T-helper 2 cell treated with Interferon-gamma antibody and Interleukin-4, amounts not matched to agents 100 ng/mL and 5 ng/mL, for 36 hours (primary cell): ENCODE data around the gene EIF5. TPM values are rescaled to one million over a fixed set of nuclear protein-coding genes. Genes with fewer than 3 reads are reported as not detected.

Experiments used
- intact Hi-C: fragments of 100-400 bp; cut with micrococcal nuclease; formaldehyde crosslinking; loops from one replicate; pipeline ENCODE4 v1.15.1; 2023
- total RNA-seq: library from RNA; stranded (reverse); gene quantifications from 2 replicates; pipeline ENCODE4 v1.2.3, GENCODE V29; 2022

The EIF5 gene
- 206 and 210 TPM in 2 replicates for total RNA-seq

DNA sequence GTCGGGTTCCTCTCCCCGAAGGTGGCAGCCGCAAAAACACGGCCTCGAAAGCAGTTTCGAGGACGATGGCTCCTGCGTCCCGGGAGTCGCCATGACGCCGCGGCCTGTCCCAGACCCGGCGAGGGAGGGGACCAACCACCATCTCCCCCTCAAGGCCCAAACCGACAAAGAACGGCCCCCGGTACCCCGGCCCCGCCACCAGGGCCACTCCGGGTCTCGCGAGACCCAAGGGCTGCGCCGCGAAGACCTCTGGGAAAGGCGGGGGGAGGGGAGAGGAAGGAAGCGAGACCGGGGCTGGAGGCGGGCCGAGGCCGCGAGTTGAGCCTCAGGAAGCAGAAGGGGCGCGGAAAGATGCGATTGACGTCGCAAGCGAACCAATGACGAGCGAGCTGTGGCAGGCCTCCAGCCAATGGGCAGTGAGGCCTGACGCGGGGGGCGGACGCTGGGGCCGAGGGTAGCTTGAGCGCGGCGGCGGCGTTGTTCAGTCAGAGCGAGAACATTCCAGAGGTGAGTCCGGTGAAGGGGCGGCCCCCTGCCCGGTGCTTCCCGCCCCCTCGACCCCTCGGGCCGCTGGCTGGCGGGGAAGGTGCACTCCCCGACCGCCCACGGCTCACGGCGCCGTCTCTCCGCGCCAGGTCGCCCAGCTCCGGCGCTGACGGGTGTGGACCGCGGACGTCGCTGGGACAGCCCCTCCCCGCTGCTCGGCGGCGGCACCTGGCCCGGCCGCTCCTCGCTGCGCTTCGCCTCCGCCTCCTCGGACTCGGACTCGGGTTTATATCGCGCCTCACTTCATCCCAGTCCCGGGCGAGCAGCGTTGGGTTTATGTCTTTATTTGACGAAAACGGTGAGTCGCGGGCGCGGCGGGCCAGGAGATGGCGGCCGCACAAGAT is at the start of gene EIF5:
TSS of gene EIF5 (plus strand) at position 484 of the 890 bp plus-strand sequence. CDS start 1,624 bp downstream, outside the sequence.
- intact Hi-C loops = loop anchor here (1.0 to 10.0 kb wide), 3 partner anchors 51 to 739 kb away; partner anchors contain the start of genes MARK3, RCOR1 and TRAF3

DNA sequence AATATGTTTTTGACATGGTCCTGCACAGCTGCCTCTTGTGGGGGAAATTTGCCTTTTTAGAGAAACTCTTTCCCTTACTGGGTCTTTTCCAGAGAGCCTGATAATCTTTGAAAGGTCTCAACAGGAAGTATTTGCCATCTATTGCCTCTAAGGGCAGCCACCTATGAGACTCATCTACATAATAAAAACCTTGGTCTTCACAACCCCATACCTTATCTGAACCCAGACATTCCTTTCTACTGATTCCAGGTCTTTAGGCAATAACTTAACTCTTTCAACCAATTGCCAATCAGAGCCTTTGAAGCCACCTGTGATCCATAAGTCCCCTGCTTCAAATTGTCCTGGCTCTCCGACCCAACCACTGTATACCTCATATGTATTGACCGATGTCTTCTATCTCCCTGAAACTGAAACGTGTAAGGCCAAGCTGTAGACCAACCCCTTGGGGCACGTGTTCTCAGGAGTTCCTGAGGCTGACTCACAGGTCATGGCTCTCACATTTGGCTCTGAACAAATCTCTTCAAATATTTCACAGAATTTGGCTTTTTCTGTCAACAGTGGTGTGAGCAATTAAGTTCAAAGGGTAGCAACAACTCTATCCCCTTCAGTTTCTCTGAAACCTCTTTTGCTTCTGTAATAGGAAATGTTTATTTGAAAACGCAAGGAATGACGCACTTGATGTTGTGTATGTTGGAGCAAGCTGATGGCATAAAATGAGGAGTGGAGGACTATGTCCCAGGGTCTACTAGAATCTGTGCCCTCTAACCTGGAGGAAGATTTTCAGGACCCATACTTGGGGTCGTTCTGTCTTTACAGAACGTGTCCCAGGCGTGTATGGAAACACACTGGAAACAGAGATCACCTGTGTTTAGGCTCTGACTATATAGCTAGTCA is 49.2 kb upstream of the EIF5 start:
- intact Hi-C loops = no loop called here

DNA sequence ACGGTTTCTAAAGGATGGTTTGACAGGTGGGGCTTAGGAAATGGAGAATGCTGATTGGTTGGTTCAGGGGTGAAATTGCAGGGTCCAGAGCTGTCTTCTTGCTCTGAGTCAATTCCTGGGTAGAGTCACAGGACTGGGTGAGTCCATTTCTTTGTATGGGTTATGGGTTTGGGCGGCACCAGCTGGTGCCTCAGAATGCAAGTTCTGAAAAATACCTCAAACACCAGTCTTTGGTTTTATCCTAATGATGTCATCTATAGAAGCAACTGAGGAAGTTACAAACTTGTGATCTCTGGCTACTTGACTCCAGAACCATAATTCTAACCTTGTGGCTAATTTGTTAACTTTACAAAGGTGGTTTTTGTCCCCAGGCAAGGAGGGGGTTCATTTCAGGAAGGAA is 47.6 kb upstream of the EIF5 start:
- intact Hi-C loops = no loop called here

DNA sequence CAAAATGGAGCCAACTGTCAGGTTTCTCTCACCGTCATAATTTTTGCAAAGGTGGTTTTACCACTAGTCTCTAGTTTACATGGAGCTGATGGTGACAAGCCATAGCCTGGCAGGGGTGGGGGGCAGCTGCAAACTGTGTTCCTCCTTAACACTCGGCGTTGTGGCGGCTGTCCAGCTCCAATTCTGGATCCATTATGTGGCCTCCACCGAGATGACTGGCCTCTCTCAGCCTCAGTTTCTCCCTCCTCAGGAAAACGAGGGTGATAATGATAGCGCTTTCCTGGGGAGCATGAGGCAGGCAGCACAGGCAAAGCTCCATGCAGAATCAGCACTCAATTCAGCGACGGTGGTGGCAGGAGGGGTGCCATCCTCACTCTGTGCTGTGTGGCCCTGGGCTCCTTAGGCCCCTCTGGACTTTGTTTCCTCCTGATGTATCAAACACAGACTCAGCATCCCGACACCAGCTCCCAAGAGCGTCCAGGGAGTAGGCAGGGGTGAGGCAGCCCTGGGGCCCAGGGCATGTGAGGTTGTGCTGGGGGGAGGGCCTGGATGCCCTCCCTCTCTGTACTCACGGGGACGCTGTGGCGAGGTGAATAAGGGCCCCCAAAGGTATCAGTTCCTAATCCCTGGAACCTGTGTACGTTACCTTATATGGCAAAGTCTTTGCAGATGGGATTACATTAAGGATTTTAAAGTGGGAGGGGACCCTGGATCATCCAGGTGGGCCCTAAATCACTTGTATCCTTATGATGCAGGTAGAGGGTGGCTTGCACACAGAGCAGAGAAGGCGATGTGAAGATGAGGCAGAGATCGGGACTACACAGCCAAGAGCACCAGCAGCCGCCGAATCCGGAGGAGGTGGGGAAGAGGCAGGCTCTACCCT is 46.8 kb upstream of the EIF5 start:
- intact Hi-C loops = no loop called here

DNA sequence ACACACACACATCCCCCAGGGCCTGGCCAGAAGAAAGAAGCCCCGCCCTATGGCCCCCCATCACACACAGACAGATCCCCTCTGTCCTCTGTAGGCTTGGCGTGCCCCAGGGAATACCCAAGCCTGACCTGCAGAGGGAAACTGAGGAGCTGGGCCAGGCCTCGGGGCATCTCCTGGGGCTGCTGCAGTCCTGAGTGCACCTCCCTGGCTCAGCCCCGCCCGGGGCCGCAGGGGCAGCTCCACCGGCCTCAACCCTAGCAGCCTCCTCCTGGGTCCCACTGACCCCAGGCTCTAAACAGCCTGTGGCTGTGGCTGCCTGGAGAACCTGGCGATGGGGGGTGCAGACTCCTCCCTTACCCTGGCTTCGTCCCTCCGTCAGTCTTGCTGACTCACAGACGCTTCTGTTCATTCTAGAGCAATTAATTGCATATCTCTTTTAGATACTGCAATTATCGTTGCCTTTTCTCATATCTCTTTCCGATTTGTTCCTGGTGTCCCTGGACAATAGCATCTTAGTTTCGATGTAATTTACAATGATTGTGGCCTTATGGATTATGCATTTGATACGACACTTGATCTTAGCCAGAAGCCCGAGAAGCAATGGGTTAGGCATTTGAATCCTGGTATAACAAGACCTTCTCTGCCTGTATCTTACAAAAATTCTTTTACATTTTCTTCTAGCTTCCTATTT is 45.8 kb upstream of the EIF5 start:
- intact Hi-C loops = no loop called here

DNA sequence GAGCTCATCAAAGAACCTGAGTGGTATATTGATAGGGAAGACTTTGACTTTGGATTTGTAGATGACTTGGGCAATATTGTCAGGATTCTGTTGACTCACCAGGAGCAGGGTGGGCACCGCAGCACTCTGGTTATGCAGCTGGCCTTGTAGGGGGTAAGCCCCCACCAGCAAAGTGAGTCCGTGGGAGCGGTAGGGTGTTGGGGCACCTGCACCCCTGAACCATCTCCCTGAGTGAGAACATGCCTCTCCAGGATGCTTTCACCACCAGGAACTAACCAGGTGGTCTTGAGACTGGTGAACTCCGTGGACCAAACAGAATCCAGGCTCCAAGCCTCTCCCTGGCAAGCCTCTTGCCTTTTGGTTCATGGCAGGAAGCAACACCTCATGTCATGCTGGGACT is 44.0 kb upstream of the EIF5 start:
- intact Hi-C loops = loop anchor here (5.0 kb wide), 1 partner anchor 213 kb away; no protein-coding TSS in a partner anchor

DNA sequence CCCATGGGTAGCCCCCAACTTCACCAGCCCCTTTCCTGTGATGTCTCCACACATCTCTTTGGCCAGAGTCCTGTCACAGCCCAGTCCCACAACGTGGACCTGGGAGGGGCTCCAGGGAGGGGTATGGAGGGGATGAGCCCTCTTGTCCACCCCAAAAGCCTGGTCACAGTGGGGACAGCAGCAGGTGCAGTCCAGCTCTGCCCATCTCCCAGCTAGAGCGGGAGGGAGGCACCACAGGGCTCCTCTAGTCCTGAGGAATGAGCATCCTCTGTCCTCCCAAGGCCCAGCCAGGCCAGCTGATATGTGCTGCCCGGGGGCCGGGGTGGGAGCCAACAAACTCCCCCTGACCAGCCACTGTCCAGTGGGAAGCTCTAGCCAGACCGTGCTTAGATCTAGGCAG is 43.5 kb upstream of the EIF5 start:
- intact Hi-C loops = loop anchor here (5.0 kb wide), 1 partner anchor 213 kb away; no protein-coding TSS in a partner anchor

DNA sequence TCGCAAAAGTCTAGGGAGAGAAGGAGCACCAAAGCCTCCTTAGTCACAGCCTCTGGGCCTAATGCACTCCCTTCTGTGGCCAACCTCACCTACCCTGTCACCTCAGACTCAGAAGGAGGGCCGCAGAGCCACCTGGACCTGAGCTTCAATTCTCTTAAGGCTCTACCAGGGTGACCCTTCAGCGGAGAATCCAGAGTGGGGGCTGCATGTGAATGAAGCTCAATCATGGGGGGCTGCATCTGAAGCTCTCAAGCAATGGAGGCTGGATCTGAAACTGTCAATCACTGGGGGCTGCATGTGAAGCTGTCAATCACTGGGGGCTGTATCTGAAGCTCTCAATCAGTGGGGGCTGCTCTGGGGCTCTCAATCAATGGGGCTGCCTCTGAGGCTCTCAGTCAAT is 43.1 kb upstream of the EIF5 start:
- intact Hi-C loops = loop anchor here (5.0 kb wide), 1 partner anchor 214 kb away; no protein-coding TSS in a partner anchor

DNA sequence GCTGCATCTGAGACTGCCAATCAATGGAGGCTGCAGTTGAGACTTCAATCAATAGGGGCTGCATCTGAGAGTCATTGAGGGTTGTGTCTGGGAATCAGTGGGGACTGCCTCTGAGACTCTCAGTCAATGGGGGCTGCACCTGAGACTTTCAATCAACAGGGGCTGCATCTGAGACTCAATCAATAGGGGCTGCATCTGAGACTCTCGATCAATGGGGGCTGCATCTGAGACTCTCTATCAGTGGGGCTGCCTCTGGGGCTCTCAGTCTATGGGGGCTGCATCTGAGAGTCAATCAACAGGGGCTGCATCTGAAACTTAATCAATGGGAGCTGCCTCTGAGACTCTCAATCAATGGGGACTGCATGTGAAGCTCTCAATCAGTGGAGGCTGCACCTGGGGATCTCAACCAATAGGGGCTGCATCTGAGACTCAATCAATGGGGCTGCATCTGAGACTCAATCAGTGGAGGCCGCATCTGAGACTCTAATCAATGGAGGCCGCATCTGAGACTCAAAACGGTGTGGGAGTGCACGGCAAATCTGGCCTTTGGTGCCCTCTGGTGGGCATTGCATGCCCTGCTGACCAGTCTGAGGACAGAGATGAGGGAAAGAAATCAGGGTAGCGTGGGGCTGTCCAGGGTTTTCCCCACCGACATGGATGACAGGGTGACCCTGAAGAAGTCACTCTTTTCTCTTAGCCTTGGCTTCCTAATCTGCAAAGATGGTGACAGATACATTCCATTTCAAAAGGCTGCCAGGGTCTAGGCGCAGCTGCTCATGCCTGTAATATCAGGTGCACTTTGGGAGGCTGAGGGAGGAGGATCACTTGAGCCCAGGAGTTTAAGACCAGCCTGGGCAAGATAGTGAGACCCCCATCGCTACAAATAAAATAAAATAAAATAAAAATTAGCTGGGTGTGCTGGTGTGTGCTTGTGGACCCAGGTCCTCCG is 41.3 kb upstream of the EIF5 start:
- intact Hi-C loops = loop anchor here (1.0 to 5.0 kb wide), 3 partner anchors 187 to 598 kb away; no protein-coding TSS in a partner anchor

DNA sequence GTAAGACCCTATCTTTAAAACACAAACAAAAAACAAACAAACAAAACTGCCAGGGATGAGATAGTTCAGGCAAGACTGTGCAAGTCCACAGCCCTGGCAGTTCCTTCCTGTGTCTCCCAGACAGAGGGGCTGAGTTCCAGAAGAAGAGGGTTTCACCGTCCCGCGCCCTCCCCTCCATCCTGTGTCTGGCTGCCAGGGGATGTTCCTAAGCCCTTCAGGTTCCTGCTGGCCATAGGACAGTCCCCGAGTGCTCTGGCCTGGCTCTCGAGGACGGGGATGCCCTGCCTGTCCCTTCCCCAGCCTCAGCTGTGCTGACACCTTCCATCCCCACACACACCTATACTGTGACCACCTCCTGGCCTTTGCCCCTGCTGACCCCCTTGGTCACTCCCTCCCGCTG is 40.6 kb upstream of the EIF5 start:
- intact Hi-C loops = loop anchor here (2.0 to 5.0 kb wide), 2 partner anchors 216 to 599 kb away; no protein-coding TSS in a partner anchor

DNA sequence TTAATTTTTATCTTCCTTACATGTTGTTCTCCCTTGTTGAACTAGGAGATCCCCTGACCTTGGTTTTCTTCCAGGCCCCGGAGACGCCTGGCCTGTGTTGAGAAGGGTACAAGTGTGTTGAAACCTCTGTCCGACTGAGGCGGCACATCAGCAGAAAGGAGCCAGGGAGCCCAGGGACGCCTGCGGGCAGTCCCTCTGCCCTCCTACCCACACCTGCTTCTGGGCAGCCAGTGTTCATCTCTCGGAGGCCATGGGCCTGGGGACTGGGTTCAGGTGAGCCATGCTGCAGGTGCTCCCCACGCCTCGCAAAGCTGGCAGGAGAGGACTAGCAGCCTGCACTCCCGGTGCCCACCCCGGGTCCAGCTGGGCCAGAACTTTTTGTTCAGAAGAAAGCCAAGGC is 39.9 kb upstream of the EIF5 start:
- intact Hi-C loops = loop anchor here (5.0 kb wide), 1 partner anchor 217 kb away; no protein-coding TSS in a partner anchor

DNA sequence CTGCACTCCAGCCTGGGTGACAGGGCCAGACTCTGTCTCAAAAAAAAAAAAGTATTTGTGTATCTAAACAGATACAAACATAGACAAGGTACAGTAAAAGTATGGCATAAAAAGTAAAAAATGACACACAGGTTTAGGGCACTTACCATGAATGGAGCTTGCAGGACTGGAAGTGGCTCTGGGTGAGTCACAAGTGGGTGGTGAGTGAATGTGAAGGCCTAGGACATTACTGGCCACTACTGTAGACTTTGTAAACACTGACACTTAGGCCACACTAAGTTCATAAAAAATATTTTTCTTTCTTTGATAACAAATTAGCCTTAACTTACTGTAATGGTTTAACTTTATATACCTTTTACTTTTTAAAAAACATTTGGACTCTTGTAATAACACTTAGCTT is 38.0 kb upstream of the EIF5 start:
- intact Hi-C loops = no loop called here

DNA sequence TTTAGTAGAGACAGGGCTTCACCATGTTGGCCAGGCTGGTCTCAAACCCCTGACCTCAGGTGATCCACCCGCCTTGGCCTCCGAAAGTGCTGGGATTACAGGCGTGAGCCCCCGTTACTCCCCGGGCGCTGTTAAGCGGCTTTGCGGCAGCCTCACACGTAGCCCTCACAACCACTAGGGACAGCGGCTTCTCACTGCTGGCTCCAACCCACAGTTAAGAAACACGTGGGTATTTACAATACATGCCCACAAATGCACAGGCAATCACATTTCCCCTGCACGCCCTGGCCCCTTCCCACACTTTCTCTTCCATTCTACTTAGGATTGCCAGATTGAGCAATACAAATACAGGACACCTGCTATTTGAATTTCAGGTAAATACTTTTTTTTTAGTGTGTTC is 37.0 kb upstream of the EIF5 start:
- intact Hi-C loops = no loop called here

DNA sequence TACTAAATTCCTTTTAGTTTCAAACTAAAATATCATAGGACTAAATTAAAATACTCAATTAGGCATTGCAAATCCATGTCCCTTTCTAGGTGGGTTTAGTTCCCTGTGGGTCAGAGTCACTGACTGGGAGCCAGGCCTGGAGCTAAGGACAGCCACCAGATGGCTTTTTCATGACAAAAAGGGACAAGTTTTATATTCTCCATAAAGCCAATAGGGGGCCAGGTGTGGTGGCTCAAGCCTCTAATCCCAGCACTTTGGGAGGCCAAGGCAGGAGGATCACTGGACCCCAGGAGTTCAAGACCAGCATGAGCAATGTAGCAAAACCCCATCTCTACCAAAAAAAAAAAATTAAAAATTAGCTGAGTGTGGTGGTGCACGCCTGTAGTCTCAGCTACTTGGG is 35.4 kb upstream of the EIF5 start:
- intact Hi-C loops = no loop called here

DNA sequence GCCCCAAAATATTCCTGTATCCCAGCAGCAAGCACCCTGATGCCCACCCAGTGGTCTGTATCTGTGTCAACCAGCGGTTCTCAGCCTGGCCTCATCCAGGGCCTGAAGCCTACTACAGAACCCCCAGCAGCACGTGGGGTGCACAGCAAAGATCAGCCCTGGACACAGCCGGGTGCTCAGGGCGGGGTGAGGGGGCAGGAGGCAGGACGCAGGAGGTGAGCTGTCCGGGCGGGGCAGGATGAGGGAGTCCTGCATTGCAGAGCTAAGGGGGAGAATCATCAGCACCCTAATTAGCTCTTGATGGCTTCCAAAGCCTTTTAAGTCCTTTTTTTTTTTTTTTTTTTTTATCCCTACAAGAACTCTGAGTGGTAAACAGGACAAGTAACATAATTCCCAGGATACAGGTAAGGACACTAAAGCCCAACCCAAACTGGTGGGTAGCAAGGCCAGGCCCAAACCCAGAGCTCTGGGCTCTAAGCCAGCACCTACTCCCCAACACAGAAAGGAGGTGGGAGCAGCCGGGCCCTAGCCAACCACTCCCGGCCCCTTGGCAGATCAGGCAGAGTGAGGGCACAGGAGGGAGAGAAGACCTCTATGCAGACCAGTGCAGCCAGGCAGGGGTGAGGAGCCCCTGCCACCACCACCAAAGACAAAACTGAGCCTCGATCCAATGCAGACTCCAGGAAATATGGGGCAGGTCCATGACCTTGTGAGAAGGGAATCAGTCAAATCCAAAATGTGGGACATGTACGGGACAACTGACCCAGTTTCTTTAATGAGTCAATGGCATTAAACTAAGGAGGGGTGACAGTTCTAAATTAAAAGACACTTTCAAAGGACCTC is 32.3 kb upstream of the EIF5 start:
- intact Hi-C loops = no loop called here

DNA sequence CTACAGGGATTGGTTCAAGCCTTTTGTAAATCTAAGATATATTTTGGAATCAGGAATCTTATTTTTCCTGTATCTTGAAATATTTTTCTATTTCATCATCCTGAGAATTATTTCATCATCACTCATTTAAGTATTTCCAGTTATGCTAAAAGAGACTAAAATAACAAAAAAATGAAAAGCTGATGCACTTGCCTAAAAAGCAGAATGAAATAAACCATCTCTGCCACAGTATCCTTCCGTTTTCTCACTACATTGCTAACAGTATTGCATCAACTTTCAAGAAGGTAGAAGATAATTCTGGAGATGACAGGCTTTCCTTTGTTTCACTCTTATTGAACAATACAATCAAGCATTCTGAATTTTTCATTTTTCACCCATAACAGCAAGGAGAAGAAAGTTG is 31.1 kb upstream of the EIF5 start:
- intact Hi-C loops = no loop called here

DNA sequence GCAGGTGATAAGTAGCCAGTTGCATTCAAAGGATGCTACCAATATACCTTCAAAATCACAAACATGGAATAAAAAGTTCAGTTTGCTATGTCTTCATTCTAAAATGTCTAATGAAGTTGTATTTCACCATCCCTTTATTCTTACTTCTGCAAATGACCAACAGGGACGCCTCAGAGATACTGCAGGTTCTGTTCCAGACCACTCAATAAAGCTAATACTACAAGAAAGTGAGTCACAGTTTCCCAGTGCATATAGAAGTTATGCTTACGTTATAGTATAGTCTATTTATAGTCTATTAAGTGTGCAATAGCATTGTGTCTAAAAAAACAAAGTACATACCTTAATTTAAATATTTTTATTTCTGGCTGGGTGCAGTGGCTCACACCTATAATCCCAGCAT is 29.3 kb upstream of the EIF5 start:
- intact Hi-C loops = no loop called here
